ENCODE data around the gene SIK2.

GRCh38 chr11:111765984-111766833 lies 164.0 kb downstream of the SIK2 start, which contains the start of gene PPP2R1B:
- TF ChIP-seq CTCF (IDR thresholded peaks at IDR 0.05 in 2 of 3, conservative IDR thresholded peaks at IDR 0.05 in 1 of 3; ENCODE audit: borderline replicate concordance in 1 of 3, insufficient read depth in 1 of 3, low read depth in 2 of 3, low read length in 2 of 3) = no peak
- peak; percentile 62 for TF ChIP-seq MAX (IDR thresholded peaks at IDR 0.05)
- no peak for TF ChIP-seq ELF1 (IDR thresholded peaks at IDR 0.05; ENCODE audit: borderline replicate concordance, low read depth)
- TF ChIP-seq CEBPB (IDR thresholded peaks at IDR 0.05; ENCODE audit: low read depth) = no peak
- TF ChIP-seq SIN3A (IDR thresholded peaks at IDR 0.05; ENCODE audit: low read depth) = peak; percentile 80
- no peak for TF ChIP-seq EZH2phosphoT487 (IDR thresholded peaks at IDR 0.05; ENCODE audit: borderline replicate concordance)
- no peak for TF ChIP-seq REST (IDR thresholded peaks at IDR 0.05; ENCODE audit: low read depth)
- no peak for TF ChIP-seq EZH2 (IDR thresholded peaks at IDR 0.05)
- TF ChIP-seq SP1 (IDR thresholded peaks at IDR 0.05; ENCODE audit: low read depth) = no peak

Data from HCT116 (cell line).